GM18861 (cell line): Measurements from ENCODE around the gene TTC39B.
"Not testable (repeated sequence)": the region's sequence is repeated elsewhere in the genome, so short reads cannot be mapped to it uniquely, and the experiment has no call there.

Source experiments
- ATAC-seq: cut with Tn5 transposase; IDR thresholded peaks from one replicate; pipeline ENCODE4 v1.9.1; 2021; ENCODE audit not compliant: unreplicated experiment

TTC39B gene

DNA sequence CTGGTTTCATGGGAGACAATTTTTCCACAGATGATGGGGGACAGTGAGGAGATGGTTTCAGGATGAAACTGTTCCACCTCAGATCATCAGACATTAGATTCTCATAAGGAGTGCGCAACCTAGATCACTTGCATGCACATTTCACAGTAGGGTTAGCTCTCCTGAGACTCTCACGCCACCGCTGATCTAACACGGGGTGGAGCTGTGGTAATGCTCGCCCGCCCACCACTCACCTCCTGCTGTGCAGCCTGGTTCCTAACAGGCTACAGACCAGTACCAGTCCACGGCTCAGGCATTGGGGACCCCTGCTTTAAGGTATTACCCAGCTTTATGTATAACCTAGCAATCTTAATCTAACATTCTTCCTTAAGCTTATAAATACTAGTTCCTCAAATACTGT lies 35.6 kb downstream of the TTC39B start:
- ATAC-seq, result no peak

DNA sequence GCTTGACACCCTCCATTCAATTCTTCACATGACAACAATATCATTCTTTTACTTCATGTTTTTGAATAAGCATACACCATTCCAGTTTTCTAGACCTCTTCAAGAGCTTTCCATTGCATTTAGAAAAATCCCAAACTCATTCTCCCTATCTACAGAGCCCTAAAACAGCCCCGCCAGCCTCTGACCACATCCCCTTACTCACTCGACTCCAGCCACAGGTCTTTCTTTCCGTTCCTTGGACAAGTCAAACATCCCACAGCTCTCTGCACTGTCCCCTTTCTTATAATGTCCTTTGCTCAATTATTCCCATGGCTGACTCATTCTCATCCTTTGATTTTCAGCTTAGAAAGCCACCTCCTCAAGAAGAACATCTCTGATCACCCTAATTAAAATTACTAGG lies 38.2 kb downstream of the TTC39B start:
- ATAC-seq, result no peak

DNA sequence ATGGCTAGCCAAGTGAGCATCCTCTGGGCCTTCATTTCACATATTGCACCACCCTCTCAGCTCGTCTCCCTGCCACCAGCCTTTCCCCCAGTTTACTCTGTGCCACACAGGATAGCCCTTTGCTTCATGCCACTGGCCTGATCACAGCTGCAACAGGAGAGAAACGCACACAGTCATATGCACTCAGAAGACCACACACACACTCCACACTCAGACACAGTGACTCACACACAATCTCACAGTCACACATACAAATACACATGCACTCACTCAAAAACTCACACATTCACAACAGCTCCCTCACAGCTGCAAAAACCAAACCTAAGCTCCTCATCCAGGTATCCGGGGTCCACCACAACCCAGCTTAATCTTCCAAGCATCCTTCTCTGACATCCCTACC lies 38.7 kb downstream of the TTC39B start:
- no peak for ATAC-seq

DNA sequence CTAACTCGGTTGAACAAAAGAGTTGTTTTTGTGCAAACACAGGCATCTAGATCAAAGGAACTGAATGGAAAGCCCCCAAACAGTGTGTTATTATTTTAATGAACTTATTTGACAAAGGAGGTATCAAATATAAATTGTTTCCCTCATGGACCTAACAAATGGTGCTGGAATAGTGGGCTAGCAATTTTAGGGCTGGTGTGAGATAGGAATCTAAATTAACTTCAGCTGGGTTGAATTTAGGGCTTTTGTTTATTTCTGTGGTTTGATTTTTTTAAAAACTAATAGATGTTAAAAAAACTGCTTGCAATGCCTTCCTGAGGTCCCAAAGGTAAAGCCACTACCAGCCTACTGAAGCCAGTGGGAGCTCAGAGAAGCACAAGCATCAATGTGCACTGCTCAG lies 42.1 kb downstream of the TTC39B start:
- ATAC-seq, result no peak

DNA sequence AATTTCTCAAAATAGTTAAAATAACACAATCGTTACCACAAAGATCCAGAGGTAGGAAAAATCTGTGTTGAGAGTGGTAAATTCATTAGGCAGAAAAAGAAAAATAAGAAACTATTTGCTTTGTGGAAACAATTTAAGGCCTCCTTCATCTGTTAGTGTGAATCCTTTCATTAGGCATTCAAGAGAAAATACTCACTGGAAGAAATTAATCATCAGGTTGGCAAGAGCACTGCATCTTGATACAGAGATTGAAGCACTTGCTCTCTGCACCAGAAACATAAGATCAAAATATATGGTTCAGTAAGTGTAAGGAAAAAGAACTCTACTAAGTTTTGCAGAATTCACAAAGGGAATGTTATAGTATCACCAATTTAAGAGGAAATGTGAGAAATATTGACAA lies 44.4 kb downstream of the TTC39B start:
- no peak for ATAC-seq

DNA sequence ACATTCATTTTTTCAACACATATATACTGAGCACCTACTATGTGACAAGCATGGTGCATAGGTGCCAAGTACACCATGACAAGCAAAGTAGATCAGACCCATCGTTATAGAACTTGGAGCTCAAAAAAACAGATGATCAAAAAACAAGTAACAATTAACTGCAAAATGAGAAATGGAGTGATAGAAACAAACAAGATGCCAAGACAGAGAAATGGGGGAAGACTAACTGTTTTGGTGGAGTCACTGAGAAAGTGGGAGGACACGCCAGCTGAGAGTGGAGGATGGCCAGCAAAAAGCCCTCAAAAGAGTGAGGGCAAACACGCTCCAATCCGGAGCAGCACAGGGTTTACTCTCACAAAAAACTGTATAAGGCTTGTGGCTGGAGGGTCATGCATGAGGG lies 50.6 kb downstream of the TTC39B start:
- no peak for ATAC-seq

DNA sequence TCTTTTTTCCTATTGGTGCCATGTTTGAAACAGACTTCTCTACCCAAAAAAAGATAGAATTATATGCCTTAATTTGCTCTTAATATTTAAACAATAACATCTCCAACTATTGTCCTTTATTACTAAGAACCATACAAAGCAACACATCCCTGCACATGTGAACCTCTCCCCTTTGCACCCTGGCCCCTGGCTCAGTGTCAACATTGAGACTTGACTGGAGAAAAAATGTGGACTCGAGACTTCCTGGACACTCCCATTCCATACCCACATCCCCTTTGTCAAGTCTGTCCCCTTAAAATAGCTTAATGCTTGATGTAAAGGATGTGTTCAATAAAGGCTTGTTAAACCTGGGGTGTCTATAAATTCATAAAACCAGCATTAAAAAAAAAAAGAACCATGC lies 53.2 kb downstream of the TTC39B start:
- ATAC-seq, result no peak

DNA sequence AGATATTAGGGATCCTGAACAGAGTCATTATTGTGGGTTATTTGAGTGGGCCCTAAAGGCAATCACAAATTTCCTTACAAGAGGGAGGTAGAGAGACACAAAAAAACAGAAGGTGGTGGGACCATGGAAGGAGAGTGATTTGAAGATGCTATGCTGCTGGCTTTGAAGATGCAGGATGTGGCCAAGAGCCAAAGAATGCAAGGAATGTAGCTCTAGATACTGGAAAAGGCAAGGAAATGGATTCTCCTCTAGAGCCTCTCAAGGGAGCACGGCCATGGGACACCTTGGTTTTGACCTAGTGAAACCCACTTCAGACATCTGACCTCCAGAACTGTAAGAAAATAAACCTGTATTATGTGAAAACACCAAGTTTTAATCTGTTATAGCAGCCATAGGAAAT lies 53.8 kb downstream of the TTC39B start:
- ATAC-seq, result no peak

DNA sequence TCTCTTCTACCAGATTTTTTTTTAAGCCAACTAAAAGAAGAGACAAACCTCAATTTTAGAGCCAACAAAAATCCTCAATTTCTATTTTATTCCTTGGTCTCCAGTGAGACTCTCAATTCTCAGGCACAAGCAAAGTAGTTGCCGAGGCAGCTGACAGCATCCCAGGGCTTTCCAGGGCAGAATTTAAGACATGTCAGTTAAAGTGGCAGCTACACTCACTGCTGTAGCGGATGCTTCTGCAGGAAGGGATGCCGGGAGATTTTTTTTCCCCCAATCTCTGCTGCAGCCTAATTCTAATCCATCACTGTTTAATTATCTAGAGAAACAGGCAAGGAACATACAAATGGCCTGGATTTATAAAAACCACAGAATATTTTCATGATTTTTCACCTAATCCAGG lies 57.0 kb downstream of the TTC39B start:
- no peak for ATAC-seq

DNA sequence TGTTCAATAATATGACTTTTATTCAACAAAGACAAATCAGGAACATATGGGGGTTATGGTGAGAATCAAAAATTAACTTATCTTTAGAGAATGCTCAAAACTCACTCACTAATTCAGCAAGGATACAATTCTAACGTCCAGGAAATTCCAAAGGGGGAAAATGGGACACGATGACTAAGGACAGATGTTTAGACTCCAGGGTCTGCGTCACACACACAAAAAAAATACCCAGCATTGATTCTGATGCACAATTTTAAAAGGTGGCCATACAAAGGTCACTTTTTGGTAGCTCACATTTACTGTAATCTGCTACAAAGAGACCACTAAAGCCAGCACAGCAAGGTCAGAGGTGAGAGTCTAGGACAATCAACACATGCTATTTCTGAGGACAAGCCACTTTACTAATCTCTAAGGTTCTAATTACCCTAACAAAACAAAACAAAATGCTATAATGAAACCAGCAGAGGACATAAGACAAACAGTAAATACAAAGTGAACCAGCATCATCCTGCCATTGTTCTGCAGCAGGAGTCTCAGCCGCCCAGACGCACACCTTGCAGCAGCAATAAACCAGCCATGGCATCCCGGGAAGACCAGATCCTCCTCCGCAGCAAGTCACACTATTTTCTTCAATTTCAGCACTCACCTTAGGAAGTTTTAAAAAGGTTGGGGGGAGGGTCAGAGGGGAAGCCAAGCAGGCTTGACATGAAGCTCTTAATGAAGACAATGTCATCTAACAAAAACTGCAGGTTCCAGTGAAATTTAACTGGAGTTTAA lies 57.8 kb downstream of the TTC39B start:
- ATAC-seq, result no peak

DNA sequence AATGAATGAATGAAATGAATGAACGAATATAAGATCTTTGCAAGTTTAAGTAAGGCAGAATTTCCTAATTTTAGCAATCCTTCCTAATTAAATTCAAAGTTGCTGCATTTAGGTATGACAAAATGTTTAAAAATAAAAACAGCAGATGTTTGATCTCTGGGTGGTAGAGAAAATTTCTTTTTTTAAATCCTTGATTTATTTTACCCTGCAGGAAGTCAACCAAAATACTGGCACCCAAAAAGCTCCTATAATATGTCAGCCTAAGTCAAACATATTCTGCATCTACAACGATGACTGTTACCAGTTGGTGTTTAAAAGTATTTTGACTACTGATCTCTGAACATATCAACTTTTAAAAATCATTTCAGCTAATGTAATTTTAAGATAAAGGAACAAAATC lies 58.4 kb downstream of the TTC39B start:
- ATAC-seq, result no peak

DNA sequence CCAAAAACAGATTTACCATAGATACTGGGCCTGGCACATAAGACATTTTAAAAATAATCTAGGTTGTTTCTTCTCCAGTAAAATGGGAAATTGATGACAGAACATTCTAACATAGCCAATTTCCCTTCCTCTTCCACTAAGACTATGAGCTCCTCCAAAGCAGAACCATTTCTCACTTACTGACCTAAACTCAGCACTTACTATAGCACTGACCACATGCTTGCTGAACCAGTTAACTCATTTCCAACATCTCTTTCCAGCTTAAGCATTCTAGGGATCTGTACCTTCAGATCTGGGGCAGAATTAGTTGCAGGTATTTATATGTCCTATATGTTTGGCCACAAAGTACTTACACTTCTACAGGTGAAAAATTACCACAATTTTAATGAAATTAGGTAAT lies 58.9 kb downstream of the TTC39B start:
- no peak for ATAC-seq

DNA sequence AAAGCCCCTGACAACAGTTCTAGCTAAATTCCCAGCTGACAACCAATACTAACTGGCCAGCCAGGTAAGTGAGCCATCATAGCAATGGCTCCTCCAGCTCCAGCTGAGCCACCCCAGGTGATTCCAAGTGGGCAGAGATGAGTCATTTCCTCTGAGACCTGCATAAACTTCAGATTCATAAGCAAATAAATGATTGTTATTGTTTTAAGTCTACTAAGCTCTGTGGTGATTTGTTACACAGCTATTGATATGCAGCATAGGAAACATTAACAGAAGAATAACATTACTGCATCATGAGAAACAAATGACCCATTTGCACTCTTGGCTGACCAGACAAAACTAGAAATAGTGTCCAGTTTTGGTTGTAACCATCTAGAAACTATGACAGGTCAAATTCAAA lies 60.3 kb downstream of the TTC39B start:
- ATAC-seq, result no peak

DNA sequence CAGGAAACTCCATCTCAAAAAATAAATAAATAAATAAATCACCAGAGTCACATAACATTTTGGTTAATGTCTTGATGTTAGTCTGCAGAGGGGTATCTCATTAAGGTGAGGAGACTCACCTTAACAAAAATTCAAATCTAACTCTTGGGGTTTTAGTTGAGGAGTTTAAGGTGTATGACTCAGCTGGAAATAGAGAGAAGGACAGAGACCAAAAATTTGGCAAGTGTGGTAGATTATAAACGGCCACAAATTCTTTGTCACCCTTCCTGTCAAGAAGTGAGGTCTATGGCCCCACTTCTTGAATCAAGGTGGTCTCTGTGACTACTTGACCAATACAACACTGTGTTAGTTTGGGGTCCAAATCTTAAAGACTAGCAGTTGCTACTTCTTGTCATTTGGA lies 60.8 kb downstream of the TTC39B start:
- ATAC-seq, result no peak

DNA sequence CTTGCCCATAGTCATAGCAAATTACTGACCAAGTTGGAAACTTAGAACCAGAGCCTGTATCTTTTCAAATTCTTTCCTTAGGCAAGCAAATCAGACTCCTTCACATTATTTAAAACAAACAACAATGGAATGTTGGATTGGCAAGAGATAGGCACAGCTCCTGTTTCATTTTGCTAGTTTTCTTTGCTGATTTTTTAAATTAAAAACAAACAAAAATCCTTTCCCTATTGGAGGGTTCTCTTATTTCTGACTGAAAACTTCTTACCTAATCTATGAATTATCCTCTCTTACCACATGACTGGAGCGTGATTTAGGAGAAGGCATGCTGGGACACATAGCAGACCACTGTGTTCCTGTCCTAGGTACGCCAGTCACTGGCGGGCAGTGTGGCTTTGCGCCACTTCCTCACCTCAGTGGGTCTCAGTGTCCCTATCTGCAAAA lies 63.0 kb downstream of the TTC39B start:
- ATAC-seq, result no peak

DNA sequence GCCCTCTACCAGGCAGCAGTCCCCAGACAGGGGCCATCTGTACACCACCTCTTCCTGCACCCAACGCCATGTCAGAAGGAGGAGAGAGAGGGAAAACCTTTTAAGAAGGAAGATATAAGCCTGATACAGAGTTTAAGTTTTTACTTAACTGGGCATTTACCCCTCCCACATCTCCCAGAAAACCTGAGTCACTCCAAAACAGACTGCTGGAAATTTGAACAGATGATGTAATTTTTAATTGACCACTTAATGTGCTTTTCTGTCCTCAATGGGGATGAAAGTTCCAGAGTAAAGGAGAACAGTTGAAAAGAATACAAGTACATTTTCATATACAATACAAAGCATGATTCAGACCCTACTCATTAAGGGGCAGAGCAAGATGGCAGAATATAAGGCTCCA lies 63.9 kb downstream of the TTC39B start:
- no peak for ATAC-seq

DNA sequence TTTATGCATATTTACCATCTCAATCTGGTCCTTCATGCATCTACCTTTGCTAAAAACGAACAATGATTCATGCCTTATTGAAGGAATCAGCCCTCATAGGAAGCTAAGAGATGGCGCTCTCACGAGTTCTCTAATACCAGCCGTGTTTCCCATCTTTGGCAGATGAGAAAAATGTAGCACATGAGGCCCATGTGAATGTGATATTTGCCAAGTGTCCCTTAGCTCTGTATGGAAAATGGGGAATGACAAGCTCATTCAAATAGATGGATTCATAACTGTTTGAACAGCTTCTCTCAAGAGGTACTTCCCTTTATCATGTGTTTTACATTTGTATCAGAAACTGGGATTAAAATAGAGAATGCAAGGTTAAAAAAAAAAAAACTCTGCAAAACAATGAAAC lies 66.1 kb downstream of the TTC39B start:
- ATAC-seq, result no peak

DNA sequence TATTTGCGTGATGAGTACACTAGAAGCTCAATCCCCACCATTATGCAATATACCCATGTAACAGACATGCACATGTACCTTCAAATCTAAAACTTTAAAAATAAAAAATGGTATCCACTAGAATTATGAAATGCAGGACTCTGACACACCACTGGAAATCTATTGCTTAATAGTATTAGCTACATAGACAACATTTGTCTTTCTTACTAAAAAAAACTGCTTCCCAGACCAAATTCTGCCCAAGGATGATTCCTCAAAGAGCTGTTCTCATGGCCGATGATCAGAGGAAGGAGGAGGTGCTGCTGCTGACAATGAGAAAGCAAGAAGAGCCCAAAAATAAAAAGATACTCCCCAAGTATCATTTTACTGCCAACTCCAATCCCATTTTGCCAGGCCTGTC lies 67.2 kb downstream of the TTC39B start:
- no peak for ATAC-seq

DNA sequence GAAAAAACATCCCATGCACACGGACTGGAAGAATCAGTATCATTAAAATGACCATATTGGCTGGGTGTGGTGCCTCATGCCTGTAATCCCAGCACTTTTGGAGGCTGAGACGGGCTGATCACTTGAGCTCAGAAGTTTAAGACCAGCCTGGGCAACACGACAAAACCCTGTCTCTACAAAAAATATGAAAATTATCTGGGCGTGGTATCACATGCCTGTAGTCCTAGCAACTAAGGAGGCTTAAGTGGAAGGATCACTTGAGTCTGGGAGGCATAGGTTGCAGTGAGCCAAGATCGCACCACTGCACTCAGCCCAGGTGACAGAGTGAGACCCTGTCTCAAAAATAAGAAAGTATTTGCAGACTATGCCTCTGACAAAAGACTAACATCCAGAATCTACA lies 68.4 kb downstream of the TTC39B start:
- no peak for ATAC-seq

DNA sequence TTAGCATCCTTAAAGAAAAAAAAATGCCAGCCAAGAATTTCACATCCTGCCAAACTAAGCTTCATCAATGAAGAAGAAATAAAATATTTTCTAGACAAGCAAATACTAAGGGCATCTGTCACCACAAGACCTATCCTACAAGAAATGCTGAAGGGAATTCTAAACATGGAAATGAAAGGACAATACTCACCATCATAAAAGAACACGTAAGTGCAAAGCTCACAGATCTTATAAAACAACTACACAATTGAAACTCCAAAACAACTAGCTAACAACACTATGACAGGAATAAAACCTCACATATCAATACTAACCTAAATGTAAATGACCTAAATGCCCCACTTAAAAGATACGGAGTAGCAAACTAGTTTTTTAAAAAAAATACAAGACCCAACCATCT lies 71.4 kb downstream of the TTC39B start:
- ATAC-seq, result no peak

DNA sequence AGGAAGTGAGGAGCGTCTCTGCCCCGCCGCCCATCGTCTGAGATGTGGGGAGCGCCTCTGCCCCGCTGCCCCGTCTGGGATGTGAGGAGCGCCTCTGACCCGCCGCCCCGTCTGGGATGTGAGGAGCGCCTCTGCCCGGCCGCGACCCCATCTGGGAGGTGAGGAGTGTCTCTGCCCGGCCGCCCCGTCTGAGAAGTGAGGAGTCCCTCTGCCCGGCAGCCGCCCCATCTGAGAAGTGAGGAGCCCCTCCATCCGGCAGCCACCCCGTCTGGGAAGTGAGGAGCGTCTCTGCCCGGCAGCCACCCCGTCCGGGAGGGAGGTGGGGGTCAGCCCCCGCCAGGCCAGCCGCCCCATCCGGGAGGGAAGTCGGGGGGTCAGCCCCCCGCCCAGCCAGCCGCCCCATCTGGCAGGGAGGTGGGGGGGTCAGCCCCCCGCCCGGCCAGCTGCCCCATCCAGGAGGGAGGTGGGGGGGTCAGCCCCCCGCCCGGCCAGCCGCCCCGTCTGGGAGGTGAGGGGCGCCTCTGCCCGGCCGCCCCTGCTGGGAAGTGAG lies 73.0 kb downstream of the TTC39B start:
- not testable (repeated sequence) for ATAC-seq

DNA sequence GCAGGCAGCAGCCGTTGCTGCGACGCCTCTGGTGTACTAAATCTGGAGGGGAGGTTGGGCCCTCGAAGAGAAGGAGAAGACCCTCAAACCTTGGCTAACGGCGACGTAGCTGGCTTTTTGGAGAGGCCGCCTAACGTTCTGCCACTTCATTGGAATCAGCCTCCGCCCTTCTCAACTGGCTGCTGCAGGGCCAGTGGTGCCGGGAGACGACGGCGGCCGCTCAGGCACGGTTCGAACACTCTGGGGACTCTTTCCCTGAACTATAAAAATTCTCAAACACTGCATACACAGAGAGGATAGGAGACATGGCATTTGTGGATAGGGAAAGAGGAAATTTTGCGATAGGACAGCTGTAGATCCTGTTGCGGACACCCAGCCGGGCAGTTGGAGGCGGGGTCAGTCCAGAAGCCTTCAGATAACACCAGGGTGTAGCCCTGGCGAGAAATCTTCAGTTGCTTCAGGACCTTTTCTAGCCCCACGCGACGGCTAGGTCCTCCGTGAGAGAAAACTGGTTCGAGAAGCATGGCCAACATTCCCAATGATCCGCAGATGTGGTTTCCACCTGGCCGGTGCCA lies 74.2 kb downstream of the TTC39B start:
- ATAC-seq, result not testable (repeated sequence)
